NOMO-1 (cell line): ENCODE results near the gene IPO13.

ENCODE experiments used
- DNase-seq, 2 experiments: peaks; one replicate each; lab custom pipeline; 2025; ENCODE audit not compliant: unreplicated experiment in 2 of 2; lab: John Stamatoyannopoulos, UW

Gene IPO13

DNA sequence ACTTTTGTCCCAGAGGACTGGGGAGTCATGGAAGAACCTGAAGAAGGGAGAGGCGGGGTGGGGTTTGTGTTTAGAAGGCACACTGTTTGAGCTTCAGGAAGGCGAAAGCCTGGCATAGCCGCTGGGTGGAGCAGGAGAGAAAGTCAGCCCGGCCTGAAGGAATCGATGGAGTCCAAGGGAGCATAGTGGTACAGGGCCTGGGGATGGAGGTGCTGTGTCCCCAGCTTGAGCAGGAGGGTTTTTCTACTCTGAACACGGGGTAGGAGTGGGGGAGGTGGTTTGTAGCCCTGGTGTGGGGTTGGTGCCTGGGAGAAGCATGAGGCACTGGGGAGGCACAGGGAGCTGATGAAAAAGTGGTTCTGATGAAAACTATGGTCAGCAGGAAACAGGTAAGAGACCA lies 40.0 kb downstream of the IPO13 start:
- no peak for DNase-seq

- DNase-seq: no peak
Observed at GRCh38 chr1:43987159-43987902, 40.6 kb downstream of the IPO13 start.

GRCh38 chr1:43990271-43991199 lies 43.8 kb downstream of the IPO13 start:
- no peak for DNase-seq

- DNase-seq: no peak
Observed at GRCh38 chr1:43991200-43991475, 44.4 kb downstream of the IPO13 start.

GRCh38 chr1:43991476-43992231 lies 44.9 kb downstream of the IPO13 start, which contains the start of gene CCDC24:
Gene CCDC24, plus strand, starts transcription at chr1:43991599. Its CDS starts 280 bp downstream, at chr1:43991879.
- peak; percentile 80 to 81 for DNase-seq

DNA sequence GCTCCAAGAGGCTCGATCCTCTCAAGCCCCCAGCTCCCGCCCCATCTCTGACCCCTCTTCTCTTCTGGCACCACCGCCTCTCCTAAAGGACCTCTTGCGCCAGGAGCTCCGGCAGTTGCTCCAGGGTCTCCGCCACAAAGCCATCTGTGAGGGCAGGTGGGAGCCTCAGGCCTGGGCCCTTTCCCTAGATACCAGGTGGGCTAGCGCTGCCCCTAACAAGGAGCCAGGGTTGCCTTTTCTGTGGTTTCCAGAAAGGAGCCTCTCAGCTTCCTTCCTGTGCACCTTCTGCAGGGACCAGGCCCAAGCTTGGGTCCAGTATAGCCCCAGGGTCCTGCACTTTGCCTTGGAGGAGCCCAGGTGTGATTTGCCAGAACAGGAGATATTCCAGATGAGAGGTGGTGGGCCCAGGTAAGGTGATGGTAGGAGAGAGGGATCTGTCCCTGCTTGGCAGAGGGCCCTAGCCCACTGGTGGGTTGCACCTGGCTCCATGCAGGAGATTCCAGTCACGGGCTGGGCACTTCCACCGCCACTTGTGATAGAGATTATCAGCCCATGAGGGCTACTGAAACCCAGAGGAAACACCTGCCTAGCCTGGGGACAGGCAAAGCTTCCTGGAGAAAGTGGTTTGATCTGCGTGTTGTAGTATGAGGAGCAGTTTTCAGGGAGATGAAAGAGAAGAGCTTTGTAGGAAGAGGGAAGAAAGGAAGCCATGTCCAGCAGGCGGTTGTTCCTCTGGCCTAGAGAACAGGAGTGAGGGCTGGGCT lies 45.7 kb downstream of the IPO13 start:
- no peak for DNase-seq

GRCh38 chr1:43993206-43993914 lies 46.6 kb downstream of the IPO13 start:
- DNase-seq: no peak

GRCh38 chr1:43994071-43994470 lies 47.3 kb downstream of the IPO13 start:
- DNase-seq: no peak

DNA sequence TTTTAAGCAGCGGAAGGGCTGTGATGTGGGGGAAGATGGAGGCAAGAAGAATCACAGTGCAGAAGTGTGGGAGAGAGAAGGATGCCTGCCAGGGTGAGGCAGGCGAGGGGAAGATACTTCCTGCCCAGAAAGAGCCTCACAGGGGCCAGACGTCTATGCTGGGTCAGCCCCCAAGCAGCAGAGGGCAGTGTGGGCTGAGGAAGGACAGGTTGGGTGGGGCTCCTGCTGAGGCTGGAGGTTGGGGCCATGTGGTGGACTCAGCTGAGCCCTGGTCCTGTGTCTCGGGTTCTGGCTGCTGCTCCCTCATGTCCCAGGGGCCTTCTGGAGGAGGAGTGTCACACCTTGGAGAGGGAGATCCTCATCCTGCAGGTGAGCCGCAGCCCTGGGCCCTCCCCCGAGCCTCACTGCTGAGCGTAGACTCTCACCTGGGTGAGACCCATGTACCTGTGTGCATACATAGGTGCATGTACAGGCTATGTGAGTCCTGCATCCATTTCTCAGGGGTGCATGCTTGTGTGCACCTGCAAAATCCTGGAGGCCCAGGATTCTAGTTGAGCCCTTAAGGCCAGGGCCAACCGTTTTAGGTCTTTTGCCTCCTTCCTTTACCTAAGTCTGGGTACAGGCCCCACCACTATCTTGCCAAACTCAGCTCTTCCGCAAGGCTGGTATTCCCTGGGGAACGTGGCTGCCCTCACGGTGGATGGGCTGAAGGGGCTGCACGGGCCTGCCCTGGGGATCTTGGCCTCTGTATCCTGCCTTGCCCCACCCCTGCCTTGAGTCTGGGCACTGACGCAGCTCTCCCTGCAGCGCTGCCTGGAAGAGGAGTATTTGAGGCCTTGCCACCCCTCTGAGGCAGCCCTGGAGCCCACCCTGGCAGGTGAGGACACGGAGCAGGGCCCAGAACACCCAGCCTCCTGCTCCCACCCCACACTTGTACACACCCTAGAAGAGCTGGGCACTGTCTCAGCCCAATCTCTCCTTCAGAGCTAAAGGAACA lies 48.3 kb downstream of the IPO13 start:
- DNase-seq: peak; percentile 47 to 55

DNA sequence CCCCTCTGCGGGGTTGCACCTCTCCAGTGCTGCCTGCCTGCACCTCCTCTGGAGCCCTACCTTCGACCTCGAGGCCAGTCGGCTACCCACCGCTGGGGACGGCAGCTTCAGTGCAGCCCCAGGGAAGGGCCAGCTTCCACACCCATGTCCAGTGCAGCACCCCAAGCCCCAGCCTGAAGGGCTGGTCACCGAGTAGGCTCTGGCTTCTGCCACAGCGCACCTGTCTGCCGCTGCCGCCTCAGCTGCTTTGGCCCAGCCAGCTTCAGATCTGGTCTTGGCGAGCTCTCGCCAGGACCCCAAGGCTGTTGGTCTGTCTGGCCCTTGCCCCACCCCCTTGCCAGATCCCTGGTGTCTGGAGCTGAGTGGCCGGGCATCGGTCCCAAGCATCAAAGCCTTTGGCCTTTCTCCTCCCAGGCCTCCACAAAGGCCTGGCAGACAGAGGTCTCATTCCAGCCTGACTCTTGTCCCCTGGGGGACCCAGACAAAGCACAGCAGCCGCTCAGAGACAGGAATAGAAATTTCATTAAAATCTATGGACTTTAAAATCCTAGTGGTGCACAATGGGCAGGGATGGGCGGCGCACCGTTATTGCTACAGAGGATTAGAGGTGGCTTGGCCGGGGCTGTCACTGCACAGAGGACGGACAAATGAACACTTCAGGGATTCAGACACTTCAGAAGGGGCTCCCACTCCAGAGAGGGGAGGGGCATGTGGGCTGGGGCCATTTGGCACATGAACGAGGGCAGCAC lies 49.4 kb downstream of the IPO13 start:
- no peak for DNase-seq

DNA sequence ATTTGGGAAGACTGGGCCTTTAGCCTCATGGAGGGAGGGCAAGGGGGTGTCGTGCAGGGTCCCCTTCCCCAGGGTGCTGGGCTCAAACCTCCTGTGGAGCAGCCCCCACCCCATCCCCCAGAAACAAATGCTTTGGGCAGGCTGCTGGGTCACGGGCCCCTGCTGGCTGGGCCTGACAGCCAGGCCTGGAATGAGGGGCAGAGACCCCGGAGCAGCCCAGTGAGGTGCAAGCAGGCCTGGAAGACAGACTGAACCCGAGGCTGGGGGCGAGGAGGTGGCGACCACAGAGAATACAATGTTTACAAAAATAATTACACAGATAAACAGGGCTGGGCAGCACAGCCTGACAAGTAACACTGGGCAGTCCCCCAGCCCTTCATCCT lies 50.0 kb downstream of the IPO13 start:
- no peak for DNase-seq

DNA sequence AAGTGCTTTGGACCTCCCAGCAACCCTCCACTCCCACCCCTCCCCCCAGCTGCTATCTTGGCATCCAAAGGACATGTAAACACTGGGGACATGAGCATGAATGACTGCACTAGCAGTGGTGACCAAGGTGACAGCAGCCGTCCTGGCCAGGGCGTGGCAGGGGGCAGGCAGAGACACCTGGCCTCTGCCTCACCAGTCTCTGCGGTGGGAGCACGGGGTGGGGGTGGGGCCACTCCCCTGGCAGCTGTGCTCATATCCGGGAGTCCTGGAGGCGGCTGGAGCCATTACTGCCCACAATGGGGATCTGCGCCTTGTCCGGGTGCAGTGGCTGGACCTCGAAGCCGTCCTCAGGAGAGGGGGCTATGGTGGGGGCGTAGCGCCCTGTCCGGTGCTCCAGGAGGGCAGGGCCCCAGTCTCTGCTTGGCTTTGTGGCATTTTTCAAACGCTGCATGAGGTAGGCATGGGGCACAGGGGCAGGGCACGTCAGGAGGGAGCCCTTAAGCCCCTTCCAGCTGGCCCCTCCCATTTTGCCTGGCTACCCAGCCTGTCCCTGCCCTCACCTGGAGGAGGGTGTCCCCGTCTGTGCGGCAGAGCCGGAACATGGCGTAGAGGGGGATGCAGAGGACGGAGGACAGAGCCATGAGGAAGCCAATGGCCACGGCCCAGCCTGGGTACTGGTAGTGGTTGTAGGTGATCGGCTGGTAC lies 50.7 kb downstream of the IPO13 start:
- no peak for DNase-seq

DNA sequence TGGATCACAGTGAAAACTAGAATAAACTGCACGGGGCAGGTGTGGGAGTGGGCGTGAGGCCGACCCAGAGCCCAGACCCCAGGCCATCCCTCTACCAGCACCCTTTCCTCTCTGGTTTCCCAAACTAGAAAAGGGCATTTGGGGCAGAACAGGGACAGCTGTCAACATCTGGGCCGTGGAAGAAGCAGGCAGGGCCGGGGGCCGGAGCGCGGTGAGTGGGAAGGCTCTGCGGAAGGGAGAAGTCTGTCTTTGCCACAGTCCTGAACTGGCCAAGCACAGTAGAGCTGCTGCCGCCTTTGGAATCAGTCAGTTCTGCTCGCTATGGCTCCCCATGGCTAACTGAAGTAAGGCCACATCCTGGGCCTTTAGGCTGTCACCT lies 51.2 kb downstream of the IPO13 start:
- no peak for DNase-seq

- no peak for DNase-seq
Observed at GRCh38 chr1:43999455-43999854, 52.7 kb downstream of the IPO13 start.

DNA sequence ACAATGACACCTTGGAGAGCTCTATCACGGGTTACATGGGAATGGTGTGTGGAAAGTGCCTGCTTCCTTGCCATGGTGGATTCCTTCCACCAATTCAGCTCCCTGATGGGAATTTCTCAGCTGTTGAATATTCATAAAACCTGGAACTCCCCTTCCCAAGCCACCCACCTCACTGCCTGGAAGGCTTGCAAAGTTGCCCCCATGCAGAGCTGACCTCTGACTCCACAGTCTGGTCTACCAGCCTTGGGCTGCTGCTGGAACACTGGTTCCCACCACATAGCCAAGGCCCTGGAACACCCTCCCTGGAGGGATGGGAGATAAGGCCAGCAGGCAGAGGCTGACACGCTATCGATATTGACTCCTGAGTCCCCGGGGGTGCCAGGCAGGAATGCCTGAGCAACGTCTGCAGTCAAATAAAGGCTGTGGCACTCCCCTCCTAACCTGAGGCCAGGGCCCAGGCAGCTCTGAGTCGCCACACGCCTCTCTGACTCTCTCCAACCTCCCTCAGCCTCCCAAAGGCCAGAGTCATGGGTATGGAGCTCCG lies 53.4 kb downstream of the IPO13 start:
- DNase-seq: no peak

GRCh38 chr1:44002165-44002564 lies 55.4 kb downstream of the IPO13 start:
- no peak for DNase-seq

DNA sequence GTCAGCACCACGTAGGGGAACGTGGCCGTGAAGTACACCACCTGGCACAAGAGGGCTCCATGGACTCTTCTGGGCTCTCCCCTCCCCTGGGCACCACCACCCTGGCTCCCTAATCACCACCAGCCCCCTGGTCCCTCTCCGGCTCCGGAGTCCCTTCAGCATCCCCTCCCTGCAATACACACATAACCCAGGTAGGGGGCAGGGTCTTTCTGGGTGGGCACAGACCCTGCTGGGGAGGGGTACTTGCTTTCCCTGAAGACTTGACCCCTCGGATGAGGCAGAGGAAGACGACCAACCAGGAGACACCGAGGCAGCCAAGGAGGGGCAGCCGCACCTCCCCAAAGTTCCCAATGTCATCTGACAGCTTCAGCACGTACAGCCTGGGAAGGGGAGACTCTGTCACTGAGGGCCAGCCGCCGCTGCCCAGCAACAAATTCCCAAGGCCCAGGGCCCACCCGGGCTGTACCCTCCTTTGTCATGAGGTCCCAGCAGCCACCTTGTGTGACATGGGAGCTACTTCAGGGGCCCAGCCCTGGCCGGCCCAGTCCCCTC lies 55.9 kb downstream of the IPO13 start:
- DNase-seq: no peak
